ENCODE results near the gene TNS3. TPM values are rescaled to one million over a fixed set of nuclear protein-coding genes. Genes with fewer than 3 reads are reported as not detected.

TNS3 gene
- total RNA-seq, 4 donors from 2014 or later = 70.9 to 112 (median 98.6) TPM

GRCh38 chr7:47239034-47239433 lies 342.9 kb downstream of the TNS3 start:
- no peak for TF ChIP-seq CTCF (IDR thresholded peaks at IDR 0.05)
- ATAC-seq (ENCODE audit: low FRiP score) = no peak
- DNase-seq (ENCODE audit: low spot score) = no peak

GRCh38 chr7:47236480-47237129 lies 345.3 kb downstream of the TNS3 start:
- ATAC-seq (ENCODE audit: low FRiP score) (no peak), DNase-seq (ENCODE audit: low spot score) (no peak)
- no peak for TF ChIP-seq CTCF (IDR thresholded peaks at IDR 0.05)

- no peak for DNase-seq (ENCODE audit: low spot score)
- no peak for ATAC-seq (ENCODE audit: low FRiP score)
- TF ChIP-seq CTCF (IDR thresholded peaks at IDR 0.05) = no peak
Measured at GRCh38 chr7:47233996-47234395, 347.9 kb downstream of the TNS3 start.

- no peak for DNase-seq (ENCODE audit: low spot score)
- ATAC-seq (ENCODE audit: low FRiP score) = no peak
- TF ChIP-seq CTCF (IDR thresholded peaks at IDR 0.05) = no peak
Measured at GRCh38 chr7:47232751-47233412, 349.0 kb downstream of the TNS3 start.

- ATAC-seq (ENCODE audit: low FRiP score) (no peak), DNase-seq (ENCODE audit: low spot score) (no peak)
- TF ChIP-seq CTCF (IDR thresholded peaks at IDR 0.05) = no peak
Measured at GRCh38 chr7:47231627-47232026, 350.3 kb downstream of the TNS3 start.

GRCh38 chr7:47231032-47231431 lies 350.9 kb downstream of the TNS3 start:
- no peak for DNase-seq (ENCODE audit: low spot score)
- ATAC-seq (ENCODE audit: low FRiP score) = no peak
- TF ChIP-seq CTCF (IDR thresholded peaks at IDR 0.05) = no peak

Measured in omental fat pad (tissue), 4 donors.